ENCODE data around the gene PIK3R5. TPM values are rescaled to one million over a fixed set of nuclear protein-coding genes. Genes with fewer than 3 reads are reported as not detected.

The PIK3R5 gene
- total RNA-seq, 1 donor from 2014 or later = 0.25 TPM

DNA sequence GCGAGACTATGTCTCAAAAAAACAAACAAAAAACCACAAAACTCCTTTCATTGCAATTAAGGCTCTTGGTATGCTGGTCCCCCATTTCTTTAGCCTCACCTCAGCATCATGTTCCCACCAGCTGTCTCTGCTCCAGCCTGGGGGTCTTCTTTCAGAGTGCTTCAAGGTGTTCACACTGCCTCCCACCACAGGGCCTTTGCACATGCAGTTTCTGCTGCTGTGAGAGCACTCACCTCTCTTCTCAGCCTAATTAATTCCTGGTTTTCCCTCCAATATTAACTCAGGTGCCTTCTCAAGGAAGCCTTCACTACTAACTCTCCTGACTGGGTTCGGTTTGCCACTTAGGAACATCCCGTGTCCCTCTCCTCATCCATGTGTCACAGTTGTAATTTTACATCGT, 82.2 kb downstream of the PIK3R5 start:
- peaks cover 2% of the 10 kb centered on the region for H3K27me3 Mint-ChIP-seq (ENCODE audit: low read depth)
- no peaks in the 10 kb centered on the region for H3K4me1 Mint-ChIP-seq
- no peaks in the 10 kb centered on the region for H3K36me3 Mint-ChIP-seq

DNA sequence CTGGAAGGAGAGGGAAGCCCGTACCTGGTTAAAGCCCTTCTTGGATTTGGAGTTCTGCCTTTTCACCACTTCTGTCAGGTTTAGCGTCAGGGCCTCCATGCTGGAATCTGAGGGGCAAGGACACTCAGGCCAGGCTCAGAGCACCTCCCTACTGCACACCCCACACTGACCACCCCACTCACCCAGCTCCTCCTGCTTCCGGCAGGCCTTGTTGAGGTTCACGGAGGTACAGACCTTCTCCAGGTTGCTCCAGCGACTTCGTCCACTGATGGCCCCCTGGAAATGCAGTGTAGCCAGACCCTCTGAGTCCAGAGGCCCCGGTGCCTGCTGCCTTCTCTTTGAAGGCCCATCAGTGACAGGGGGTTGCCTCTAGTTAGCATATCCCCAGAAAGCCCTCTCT, 83.9 kb downstream of the PIK3R5 start:
- Mint-ChIP-seq H3K27ac (no peak overlapping the region), H3K36me3 (no peaks in the 10 kb centered on the region), H3K4me1 (no peaks in the 10 kb centered on the region), H3K4me3 (no peak overlapping the region), H3K27me3 (ENCODE audit: low read depth) (peaks cover 9% of the 10 kb centered on the region), H3K9me3 (no peaks in the 10 kb centered on the region)
- no peak for DNase-seq (ENCODE audit: low spot score in 2 of 2, unreplicated experiment in 2 of 2)
- TF ChIP-seq, protein P1, sequence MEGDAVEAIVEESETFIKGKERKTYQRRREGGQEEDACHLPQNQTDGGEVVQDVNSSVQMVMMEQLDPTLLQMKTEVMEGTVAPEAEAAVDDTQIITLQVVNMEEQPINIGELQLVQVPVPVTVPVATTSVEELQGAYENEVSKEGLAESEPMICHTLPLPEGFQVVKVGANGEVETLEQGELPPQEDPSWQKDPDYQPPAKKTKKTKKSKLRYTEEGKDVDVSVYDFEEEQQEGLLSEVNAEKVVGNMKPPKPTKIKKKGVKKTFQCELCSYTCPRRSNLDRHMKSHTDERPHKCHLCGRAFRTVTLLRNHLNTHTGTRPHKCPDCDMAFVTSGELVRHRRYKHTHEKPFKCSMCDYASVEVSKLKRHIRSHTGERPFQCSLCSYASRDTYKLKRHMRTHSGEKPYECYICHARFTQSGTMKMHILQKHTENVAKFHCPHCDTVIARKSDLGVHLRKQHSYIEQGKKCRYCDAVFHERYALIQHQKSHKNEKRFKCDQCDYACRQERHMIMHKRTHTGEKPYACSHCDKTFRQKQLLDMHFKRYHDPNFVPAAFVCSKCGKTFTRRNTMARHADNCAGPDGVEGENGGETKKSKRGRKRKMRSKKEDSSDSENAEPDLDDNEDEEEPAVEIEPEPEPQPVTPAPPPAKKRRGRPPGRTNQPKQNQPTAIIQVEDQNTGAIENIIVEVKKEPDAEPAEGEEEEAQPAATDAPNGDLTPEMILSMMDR (IDR thresholded peaks at IDR 0.05; ENCODE audit: unreplicated experiment) = no peak

More for the DNA sequence above, 82.2 kb downstream of the PIK3R5 start:
- Mint-ChIP-seq H3K4me3 (no peak overlapping the region), H3K9me3 (no peaks in the 10 kb centered on the region), H3K27ac (no peak overlapping the region)
- TF ChIP-seq, protein P1 (IDR thresholded peaks at IDR 0.05; ENCODE audit: unreplicated experiment) = no peak
- DNase-seq (ENCODE audit: low spot score in 2 of 2, unreplicated experiment in 2 of 2) = no peak

DNA sequence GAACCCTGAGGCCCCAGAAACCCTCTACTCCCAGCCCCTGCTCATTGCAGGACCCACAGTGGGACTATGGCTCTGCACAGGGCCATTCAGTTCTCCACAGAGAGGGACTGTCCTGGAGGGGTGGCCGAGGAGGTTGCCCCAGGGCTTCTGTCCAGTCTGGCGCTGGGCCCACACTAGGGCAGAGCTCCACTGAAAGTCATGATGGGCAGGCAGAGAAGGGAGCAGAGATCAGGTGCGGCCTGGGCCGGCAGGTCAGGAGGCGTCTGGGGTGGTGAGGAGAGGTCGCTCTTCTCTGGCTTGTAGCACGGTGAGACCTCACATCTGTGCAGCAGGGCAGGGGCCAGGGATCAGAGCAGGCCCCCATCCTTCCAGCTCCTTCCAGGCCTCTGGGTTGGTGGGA, 85.0 kb downstream of the PIK3R5 start:
- TF ChIP-seq, protein P1 (IDR thresholded peaks at IDR 0.05; ENCODE audit: unreplicated experiment) = no peak
- no peak overlapping the region for H3K27ac Mint-ChIP-seq
- peaks cover 9% of the 10 kb centered on the region for H3K27me3 Mint-ChIP-seq (ENCODE audit: low read depth)

DNA sequence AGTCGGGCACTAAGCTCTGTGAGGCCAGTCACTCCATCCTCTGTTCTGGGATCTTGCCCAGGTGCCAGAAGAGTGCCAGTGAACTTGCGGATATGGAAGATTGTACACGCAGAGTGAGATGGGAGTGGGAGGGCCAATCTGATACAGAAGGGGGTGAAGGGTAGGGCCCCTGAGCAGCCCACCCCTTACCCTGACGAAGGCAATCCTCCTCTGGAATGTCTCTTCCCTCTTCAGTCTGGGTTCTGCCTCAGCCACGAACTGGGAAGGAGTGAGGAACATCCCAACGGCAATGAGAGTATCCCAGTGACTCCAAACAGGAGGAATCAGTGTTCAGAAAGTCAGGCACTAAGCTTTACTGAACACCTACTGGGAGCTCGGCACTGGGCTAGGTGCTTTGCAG, 86.1 kb downstream of the PIK3R5 start:
- Mint-ChIP-seq H3K4me3 (no peak overlapping the region), H3K27me3 (ENCODE audit: low read depth) (peaks cover 14% of the 10 kb centered on the region), H3K27ac (no peak overlapping the region), H3K9me3 (no peaks in the 10 kb centered on the region), H3K36me3 (no peaks in the 10 kb centered on the region), H3K4me1 (peaks cover 7% of the 10 kb centered on the region)
- TF ChIP-seq, protein P1 (IDR thresholded peaks at IDR 0.05; ENCODE audit: unreplicated experiment) = no peak
- no peak for DNase-seq (ENCODE audit: low spot score in 2 of 2, unreplicated experiment in 2 of 2)

More for the DNA sequence above, 85.0 kb downstream of the PIK3R5 start:
- no peak overlapping the region for H3K4me3 Mint-ChIP-seq
- H3K4me1 Mint-ChIP-seq = no peaks in the 10 kb centered on the region
- no peak for DNase-seq (ENCODE audit: low spot score in 2 of 2, unreplicated experiment in 2 of 2)
- H3K36me3 Mint-ChIP-seq = no peaks in the 10 kb centered on the region
- H3K9me3 Mint-ChIP-seq = no peaks in the 10 kb centered on the region

DNA sequence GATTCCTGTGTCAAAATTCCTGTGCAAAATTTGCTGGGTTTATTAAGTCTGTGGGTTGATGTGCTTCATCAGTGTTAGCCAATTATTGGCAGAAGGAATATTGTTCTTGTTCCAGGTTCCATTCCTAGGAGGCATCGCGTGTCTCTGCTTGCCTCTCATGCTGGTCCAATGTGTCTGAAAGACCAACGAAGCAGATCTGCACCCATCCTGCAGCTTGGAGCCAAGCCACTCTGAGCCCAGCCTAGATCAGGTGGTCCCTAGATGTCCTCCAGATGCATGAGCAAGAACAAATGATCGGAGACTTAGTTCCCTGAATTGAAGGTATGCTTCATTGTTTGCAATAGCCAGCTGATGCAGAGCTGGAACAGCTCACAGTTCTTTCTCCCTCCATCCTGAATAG, 87.5 kb downstream of the PIK3R5 start:
- H3K9me3 Mint-ChIP-seq = no peaks in the 10 kb centered on the region
- H3K4me1 Mint-ChIP-seq = peaks cover 12% of the 10 kb centered on the region
- H3K4me3 Mint-ChIP-seq = no peak overlapping the region
- TF ChIP-seq, protein P1 (IDR thresholded peaks at IDR 0.05; ENCODE audit: unreplicated experiment) = no peak
- no peaks in the 10 kb centered on the region for H3K36me3 Mint-ChIP-seq
- DNase-seq (ENCODE audit: low spot score in 2 of 2, unreplicated experiment in 2 of 2) = no peak
- peaks cover 21% of the 10 kb centered on the region for H3K27me3 Mint-ChIP-seq (ENCODE audit: low read depth)
- H3K27ac Mint-ChIP-seq = no peak overlapping the region

DNA sequence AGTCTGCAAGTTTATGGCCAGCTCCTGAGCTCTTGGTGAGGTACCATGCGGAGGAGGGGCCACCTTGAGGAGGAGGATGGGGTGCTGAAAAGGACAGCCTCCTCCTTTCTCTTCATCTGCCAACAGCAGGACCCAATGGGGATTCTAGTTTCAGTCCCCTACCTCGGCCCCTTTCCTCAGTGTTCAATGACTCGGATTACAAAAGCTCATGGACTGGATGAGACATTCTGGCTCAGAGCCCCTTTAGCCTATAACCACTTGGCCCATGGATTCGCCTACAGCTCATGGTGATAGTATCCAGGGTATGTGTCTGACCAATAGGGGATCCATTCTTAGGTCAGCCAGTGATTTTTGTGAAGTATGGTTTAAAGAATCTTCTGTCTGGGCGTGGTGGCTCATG, 89.5 kb downstream of the PIK3R5 start:
- Mint-ChIP-seq H3K27me3 (ENCODE audit: low read depth) (peaks cover 25% of the 10 kb centered on the region), H3K4me1 (peaks cover 12% of the 10 kb centered on the region), H3K36me3 (no peaks in the 10 kb centered on the region), H3K9me3 (no peaks in the 10 kb centered on the region), H3K4me3 (no peak overlapping the region), H3K27ac (no peak overlapping the region)
- TF ChIP-seq, protein P1 (IDR thresholded peaks at IDR 0.05; ENCODE audit: unreplicated experiment) = no peak
- no peak for DNase-seq (ENCODE audit: low spot score in 2 of 2, unreplicated experiment in 2 of 2)

All from mesothelial cell of epicardium (in vitro differentiated cells).